GM03348 (cell line): Measurements from ENCODE around the gene ZBTB12.
"Not testable (repeated sequence)": the region's sequence is repeated elsewhere in the genome, so short reads cannot be mapped to it uniquely, and the experiment has no call there.

Experiments
- DNase-seq: peaks from one replicate; pipeline ENCODE4 v3.0.0; 2012; ENCODE audit warnings: low spot score

ZBTB12 gene

DNA sequence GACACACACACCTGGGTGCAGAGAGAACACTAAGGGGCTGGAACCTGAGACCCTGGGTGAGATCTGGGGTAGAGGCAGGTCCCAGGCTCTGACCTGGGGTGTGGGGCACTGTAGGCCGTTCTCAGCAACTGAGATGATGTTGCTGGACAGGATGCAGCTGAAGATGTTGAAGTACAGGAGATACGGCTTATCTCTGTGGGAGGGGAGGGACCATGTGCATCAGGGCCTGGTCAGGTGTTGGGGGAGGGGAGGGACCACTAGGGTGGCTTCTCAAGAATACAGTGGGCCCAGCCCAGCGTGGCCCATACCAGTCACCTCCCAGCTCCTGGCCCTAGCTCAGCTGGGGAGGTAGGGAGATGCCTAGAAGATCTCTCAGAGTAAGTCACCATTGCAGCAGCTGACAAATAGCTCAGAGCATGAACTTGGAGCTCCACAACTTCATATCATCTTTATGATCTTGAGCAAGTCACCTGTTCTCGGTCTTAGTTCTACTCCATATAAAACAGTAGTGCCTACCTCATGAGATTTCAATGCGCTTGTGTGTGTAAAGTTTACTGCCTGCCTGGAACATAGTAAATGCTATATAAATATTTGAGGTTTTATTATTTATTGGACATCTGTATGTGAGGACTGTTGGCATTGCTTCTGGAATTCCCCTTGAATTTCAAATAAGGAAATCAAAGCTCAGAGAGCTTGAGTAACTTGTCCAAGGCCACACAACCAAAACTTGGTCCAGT is 26.9 kb downstream of the ZBTB12 start:
- DNase-seq: no peak

DNA sequence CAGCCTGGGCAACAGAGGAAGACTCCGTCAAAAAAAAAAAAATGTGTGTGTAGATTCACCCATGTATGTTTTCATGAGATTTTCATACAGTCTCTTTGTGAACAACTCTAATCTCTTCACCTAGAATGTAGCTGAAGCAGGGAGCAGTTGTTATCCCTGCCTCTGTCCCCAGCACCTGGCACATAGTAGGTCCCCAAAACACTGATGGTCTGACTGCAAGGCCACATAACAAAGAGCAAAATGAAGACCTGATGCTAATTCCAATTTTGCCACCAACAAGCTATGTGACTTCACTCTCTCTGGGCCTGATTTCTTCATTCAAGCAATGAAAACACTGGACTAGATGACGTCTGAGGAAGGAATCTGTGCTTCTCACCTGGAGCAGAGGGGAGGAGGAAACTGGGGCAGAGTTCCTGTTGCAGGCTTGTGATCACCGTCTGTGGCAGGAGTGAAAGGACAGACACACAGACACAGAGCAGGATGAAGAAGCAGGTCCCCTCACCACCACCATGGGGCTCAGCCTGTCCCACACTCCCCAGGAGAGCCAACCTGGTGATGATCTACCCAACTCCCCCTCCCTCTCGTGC is 27.7 kb downstream of the ZBTB12 start:
- DNase-seq: no peak

DNA sequence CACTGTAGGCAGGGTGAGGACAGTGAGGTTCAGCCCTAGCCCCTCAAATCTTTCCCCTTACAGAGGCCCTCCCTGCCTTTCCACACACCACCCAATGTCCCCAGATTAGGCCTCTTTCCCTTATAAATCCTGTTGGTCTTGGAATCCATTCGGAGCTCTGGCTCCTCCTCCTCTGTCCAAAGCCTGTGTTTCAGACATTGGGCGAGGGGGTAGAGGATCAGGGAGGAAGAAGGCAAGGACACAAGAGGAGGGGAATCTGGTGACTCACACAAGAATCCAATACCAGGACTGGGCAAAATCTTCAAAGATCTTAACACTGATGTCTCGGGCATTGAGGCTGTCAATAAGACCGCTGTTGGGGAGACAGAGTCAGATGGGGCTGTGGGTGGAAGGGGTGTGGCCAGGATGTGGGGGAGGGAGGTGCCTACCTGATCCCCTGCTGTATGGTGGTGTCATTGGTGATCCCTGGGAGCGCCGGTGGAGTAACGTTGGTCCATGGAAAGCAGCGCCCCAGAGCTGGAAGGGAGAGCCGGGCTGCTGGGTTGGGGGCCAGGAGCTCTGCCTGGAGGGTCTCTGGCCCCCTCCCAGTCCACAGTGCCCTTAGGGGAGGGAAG is 30.7 kb downstream of the ZBTB12 start:
- DNase-seq: peak; percentile 37

DNA sequence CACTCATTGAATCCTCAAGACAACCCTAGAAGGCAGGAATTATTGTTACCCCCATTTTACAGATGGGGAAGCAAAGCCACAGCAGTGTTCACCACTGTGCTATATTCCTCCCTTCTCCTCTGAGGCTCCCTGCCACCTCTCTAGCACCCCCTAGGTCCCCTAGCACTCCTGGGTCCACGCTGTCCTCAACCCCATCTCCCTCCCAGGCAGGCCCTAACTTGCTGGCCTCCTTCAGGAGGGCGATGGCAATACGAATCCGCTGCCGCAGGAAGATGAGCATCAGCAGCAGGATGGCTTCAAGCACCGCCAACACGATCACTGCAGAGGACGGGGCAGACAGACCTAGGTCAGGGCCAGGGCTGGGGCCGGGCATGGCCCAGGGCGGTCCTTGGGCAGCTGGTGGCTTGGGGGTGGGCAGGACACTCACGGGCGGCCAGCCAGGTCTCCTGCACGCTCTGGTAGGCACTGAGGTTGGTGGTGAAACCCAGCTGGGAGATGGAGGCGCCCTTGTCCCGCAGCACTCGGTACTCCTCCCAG is 31.4 kb downstream of the ZBTB12 start:
- DNase-seq: peak; percentile 3

DNA sequence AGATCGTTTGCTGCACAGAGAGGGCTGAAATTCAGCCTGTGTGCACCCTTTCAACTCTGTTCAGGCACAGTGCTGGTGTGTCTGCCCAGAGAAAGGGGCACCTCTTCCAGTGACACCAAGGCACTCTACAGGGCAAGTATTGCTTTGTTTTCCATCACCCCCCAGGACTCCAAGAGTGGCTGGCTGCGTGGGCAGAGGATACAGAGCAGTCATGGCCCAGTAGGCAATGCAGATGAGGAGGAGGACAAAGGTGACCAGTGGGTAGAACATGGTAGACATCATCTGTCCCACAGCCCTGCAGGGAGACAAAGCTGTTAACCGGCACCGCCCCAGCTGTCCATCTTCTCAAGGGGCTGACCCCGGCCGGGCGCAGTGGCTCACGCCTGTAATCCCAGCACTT is 32.5 kb downstream of the ZBTB12 start:
- DNase-seq: no peak

DNA sequence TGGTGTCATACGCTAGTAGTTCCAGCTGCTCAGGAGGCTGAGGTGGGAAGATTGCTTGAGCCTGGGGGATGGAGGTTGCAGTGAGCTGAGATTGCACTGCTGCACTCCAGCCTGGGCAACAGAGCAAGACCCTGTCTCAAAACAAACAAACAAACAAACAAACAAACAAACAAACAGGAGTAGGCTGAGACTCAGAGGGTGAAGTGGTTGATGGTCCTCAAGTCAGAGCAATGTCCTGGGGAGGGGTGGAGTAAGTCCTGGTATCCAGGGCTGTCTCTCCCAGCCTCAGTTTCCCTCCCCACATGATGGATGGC is 33.3 kb downstream of the ZBTB12 start:
- not testable (repeated sequence) for DNase-seq

DNA sequence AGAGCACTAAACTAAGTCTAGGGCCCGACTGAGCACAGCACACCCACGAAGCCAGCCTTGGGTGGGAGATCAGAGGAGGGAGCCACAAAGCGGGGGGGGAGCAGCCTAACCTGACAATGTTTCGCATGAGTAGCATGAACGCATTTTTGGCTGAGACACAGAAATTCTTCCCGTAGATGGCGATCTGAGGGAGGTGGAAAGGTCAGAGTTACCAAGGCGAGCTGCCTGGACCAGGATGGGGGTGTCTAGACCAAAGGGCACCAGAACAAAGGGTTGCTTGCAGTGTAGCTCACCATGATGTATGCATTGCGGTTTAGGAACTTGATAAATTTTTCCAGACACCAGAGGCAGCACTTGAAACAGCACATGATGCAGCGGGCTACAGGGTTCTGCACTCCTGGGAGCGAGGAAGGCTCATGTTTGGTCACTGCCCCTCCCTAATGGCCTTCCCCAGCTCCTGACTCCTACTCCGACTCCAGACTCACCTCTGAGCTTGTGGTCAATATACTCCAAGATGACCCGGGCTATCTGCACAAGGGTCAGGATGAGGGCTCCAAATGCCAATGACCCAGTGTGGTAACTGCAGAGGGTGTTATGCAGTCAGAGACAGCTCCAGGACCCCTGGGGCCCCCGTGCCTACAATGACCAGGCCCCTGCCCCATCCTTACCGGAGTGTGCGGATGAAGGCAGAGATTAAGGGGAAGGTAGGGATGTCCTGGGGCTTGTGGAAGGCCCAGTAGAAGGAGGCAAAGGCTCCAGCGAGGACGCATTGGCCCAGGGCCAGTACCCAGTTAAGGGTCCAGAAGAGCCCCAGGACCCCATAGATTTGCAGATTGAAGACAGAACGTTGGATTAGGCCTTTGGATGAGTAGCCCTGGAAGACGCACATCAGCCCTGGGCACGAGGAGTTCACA is 36.4 kb downstream of the ZBTB12 start:
- DNase-seq: no peak

DNA sequence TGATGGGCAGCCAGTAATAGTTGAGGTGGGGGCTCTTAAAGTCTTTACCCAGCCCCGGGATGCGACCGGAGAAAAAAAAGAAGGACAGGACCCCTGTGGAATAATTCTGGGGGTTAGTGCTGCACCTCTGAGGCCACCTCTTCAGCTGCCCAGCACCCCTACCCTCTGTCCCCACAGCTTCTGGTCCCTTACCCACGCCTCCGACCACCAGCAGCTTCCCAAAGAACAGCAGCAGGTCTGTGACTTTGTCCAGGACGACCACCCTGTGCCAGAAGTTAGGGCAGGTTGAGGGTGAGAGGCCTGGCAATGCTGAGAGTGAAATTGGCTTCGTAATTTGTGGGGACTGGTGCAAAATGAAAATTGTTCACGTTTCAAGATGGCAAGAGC is 37.1 kb downstream of the ZBTB12 start:
- DNase-seq: no peak

DNA sequence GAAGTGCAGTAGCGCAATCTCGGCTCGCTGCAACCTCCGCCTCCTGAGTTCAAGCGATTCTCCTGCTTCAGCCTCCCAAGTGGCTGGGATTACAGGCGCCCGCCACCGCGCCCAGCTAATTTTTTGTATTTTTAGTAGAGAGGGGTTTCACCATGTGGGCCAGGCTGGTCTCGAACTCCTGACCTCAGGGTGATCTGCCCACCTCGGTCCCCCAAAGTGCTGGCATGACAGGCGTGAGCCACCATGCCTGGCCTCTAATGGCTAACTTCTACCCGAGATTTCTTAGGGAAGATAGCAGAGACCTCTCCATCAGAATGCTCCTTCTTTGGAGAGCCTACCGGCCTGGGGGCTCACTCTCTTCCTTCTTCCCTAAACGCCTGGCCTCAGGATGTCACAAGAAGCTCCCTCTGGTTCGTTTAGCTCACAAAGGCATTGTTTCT is 37.7 kb downstream of the ZBTB12 start:
- not testable (repeated sequence) for DNase-seq

DNA sequence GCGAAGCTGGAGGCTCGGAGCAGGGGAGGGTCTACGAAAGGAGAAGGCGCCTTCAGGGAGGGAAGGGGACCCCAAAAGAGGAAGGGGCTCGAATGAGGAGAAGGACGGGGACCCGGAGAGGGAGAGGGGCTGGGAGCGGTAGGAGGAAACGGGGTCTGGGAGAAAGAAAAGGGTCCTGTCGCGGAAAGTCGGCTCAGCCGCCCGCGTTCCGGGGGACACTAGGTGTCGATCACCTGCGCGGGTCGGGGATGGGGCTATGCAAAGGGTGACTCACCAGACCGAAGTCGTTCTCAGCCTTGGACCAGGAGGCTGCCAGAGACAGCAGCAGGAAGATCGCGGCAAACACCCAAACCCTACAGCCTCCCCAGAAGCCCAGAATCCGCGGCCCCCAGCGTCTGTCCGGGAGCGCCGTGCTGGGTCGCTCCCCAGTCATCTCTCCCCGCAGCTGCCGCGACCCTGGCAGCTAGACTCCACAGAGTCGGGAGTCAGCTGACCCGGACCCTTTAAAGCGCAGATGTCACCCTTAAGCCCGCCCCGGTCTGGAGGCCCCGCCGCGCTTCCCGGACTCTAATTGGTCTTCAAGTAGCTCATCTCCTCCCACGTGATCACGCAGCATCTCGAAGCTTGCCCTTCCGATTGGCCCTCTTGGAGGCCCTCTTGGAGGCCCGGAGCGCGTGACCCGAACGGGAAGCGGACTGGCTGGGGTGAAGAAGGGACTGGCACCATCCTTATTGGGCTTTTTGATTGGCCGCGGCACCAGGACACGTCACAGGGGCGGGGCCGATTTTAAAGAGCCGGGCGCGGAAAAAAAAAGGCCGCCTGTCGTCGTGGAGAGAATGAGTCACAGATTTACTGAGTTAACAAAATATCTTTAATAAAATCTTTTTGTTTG is 39.3 kb downstream of the ZBTB12 start, which contains the start of gene NEU1:
Gene NEU1 (minus strand): TSS at position 478 of the 892 bp plus-strand sequence. CDS start 45 bp downstream, at position 433.
- peak; percentile 100 for DNase-seq

DNA sequence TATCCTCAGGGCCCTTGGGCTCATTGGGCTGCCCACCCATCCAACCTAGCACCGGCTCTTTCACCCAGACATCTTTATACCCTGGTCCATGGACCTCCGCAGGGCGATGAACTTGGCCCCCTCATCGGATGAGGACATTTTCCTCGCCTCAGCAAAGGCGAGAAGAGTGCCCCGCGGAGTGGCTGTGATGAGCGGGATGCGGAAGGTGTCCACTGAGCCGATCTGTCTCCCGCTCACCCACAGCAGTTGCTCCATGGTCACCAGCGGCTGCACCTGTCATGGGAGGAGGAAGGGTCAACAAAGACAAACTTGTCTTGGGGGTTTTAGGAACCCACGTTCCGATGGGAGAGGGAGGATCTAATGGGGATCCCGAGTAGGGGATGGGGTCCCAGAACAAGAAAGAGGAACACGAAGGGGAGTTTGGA is 40.0 kb downstream of the ZBTB12 start:
- DNase-seq: no peak

DNA sequence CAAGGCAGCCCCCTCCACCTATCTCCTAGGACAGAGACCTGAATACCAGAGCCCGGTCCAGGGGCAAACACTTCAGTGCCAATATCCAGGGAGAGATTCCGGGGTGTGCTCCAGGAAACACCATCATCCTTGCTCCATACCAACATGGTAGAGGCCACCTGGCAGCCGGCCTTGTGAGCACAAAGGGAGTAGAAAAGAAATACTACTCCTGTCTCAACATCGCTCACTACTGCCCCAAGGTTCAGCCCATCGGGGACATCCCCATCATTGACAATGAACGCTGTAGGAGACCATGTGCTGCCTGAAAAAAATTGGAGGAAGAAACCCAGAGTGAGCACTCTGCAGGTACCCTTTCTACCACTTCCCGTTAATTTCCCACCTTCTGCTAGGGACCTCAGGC is 40.7 kb downstream of the ZBTB12 start:
- DNase-seq: no peak

DNA sequence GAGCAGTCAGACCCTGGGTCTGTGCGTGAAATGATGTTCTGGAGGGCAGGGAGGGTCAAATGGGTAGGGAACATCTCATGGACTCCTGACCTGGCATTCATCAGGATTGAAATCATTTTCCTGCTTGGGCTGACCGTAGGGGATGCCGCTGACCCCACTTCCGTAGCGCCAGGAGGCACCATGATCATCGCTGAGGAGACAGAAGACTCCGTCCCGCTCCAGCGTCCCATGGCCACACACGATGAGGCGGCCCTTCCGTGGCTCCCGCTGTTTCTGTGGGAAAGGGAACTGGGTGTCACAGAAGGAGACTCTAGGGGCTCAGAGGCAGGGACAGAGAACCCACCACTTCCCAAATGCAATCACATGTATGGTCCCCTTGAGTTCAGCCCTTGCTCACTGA is 41.5 kb downstream of the ZBTB12 start:
- DNase-seq: no peak

DNA sequence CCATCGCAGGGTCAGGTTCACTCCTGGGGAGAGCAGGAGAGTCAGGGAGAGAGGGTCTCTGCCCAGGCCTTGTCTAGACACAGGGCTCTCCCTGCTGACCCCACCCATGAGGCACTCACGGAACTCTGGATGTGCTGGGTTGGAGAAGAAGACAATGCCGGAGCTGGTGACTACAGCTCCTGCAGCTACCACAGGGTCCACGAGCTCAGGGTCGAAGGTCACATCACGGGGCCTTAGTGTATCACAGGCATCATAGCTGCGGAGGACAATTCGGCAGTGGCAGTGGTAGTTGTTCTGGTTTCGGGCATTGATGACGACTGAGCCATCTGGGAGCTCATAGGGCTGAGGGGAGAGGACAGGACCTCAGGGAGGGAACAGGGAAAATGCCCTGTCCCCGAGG is 42.0 kb downstream of the ZBTB12 start:
- no peak for DNase-seq

DNA sequence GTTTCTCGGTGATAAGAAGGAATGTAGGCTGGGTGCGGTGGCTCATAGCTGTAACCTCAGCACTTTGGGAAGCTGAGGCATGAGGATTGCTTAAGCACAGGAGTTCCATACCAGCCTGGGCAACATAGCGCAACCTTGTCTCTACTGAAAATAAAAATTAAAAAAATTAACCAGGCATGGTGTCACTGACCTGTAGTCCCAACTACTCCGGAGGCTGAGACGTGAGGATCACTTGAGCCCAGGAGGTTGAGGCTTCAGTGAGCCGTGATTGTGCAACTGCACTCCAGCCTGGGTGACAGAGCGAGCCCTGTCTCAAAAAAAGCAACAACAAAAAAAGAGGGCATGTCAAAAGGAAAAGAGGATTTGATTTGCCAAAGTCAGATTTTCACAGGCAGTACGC is 43.2 kb downstream of the ZBTB12 start:
- no peak for DNase-seq

DNA sequence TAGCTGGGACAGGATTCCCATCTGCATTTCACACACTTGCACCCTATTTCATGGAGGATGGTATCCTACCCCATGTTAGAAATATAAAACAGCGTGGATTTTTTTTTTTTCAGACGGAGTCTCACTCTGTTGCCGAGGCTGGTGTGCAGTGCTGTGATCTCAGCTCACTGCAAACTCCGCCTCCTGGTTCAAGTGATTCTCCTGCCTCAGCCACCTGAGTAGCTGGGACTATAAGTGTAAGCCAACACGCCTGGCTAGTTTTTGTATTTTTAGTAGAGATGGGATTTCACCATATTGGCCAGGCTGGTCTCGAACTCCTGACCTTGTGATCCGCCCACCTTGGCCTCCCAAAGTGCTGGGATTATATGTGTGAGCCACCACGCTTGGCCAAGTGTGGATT is 44.1 kb downstream of the ZBTB12 start:
- DNase-seq: not testable (repeated sequence)

DNA sequence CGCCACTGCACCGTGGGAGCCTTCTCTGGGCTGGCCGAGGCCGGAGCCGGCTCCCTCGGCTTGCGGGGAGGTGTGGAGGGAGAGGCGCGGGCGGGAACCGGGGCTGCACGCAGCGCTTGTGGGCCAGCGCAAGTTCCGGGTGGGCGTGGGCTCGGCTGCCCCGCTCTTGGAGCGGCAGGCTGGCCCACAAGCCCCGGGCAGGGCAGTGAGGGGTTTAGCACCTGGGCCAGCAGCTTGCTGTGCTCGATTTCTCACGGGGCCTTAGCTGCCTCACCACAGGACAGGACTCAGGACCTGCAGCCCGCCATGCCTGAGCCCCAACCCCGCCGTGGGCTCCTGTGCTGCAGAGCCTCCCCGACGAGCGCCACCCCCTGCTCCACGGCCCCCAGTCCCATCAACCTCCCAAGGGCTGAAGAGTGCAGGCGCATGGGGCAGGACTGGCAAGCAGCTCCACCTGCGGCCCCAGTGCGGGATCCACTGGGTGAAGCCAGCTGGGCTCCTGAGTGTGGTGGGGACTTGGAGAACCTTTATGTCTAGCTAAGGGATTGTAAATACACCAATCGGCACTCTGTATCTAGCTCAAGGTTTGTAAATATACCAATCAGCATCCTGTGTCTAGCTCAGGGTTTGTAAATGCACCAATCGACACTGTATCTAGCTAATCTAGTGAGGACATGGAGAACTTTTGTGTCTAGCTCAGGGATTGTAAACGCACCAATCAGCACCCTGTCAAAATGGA is 49.7 kb downstream of the ZBTB12 start:
- DNase-seq: not testable (repeated sequence)

DNA sequence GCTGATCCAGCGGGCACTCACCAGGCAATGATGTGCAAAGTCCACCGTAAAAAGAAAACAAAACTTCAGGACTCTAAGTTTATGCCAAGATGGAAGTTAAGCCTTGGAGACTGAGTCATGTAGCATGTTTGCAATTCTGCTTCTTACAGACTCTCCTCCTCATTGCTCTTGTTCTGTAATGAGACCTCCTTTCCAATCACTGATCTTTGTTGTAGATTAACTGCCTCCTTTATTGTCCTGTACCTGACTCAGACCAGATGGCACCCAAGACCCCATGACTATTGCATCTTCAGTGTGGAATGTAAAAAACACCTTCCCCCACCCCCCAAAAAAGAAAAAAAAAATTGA is 50.4 kb downstream of the ZBTB12 start:
- DNase-seq: no peak

DNA sequence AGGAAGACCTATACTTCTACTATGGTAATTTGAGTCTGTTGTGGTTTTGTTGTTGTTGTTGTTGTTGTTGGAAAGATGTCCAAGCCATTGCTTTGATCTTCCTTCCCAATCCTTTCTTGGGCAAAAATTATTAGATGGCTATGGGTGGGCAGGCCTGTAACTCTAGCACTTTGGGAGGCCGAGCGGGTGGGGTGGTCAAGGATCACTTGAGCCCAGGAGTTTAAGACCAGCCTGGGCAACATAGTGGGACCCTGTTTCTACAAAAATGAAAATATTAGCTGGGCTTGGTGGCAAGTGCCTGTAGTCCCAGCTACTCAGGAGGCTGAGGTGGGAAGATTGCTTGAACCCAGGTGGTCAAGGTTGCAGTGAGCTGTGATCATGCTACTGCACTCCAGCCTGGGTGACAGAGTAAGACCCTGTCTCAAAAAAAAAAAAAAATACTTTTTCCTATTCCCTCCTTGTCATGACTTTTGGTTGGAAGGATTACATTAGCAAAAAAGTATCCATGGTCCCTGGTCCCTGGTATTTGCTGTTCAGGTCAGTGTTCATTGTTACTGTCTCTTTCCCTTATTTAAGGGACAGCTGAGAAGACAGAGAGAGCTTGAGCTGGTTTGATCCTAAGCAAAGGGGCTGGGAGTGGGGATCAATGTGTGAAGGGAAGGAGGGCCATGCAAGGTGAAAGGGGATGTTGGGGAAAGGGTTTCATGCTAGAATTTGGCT is 51.0 kb downstream of the ZBTB12 start:
- DNase-seq: no peak
